Muscle layer of duodenum (tissue), 2 donors: ENCODE data around the gene C12orf60.

Experiments used
- H3K27ac ChIP-seq: one replicate; pipeline ENCODE4 v1.7.0; 2013; ENCODE audit warnings: mild to moderate bottlenecking, low read length
- H3K27me3 ChIP-seq: one replicate; pipeline ENCODE4 v1.7.0; 2013; ENCODE audit warnings: low read depth, mild to moderate bottlenecking, control low read depth, low read length
- H3K36me3 ChIP-seq, 2 donors: one replicate each; pipeline ENCODE4 v1.7.0; 2013; ENCODE audit warnings: low read length in 2 of 2, control low read depth in 1 of 2, mild to moderate bottlenecking in 1 of 2; ENCODE audit not compliant: insufficient read depth in 2 of 2, control insufficient read depth in 1 of 2
- H3K4me1 ChIP-seq, 2 donors: one replicate each; pipeline ENCODE4 v1.7.0; 2013; ENCODE audit warnings: low read length in 2 of 2, mild to moderate bottlenecking in 2 of 2, control low read depth in 1 of 2, moderate library complexity in 1 of 2; ENCODE audit not compliant: insufficient read depth in 2 of 2, control insufficient read depth in 1 of 2
- H3K4me3 ChIP-seq, 2 donors: one replicate each; pipeline ENCODE4 v1.7.0; 2013; ENCODE audit warnings: low read length in 2 of 2, low read depth in 1 of 2, mild to moderate bottlenecking in 1 of 2
- H3K9me3 ChIP-seq, 2 donors: one replicate each; pipeline ENCODE4 v1.7.0; 2013; ENCODE audit warnings: low read length in 2 of 2, control low read depth in 1 of 2, mild to moderate bottlenecking in 1 of 2; ENCODE audit not compliant: control insufficient read depth in 1 of 2
- donor health status: healthy.

C12orf60 gene

GRCh38 chr12:14770496-14771461 is 32.7 kb upstream of the C12orf60 start:
- peaks cover 0 to 10% of the 10 kb centered on the region in 2 donors for H3K36me3 ChIP-seq
- H3K4me1 ChIP-seq, result peaks cover 0 to 12% of the 10 kb centered on the region in 2 donors
- peak overlapping the region; percentile 100 for H3K27ac ChIP-seq
- no peaks in the 10 kb centered on the region for H3K27me3 ChIP-seq
- peak overlapping the region; percentile 89 to 98 for H3K4me3 ChIP-seq
- no peaks in the 10 kb centered on the region for H3K9me3 ChIP-seq

GRCh38 chr12:14771651-14772137 is 31.8 kb upstream of the C12orf60 start:
- no peaks in the 10 kb centered on the region for H3K9me3 ChIP-seq
- peak overlapping the region; percentile 100 for H3K27ac ChIP-seq
- peaks cover 0 to 12% of the 10 kb centered on the region in 2 donors for H3K4me1 ChIP-seq
- H3K36me3 ChIP-seq, result peaks cover 0 to 10% of the 10 kb centered on the region in 2 donors
- H3K4me3 ChIP-seq, result no peak overlapping the region
- H3K27me3 ChIP-seq, result no peaks in the 10 kb centered on the region

- H3K9me3 ChIP-seq, result no peaks in the 10 kb centered on the region
- no peak overlapping the region for H3K27ac ChIP-seq
- H3K4me3 ChIP-seq, result no peak overlapping the region
- no peaks in the 10 kb centered on the region for H3K27me3 ChIP-seq
- peaks cover 0 to 10% of the 10 kb centered on the region in 2 donors for H3K36me3 ChIP-seq
- H3K4me1 ChIP-seq, result peaks cover 0 to 11% of the 10 kb centered on the region in 2 donors
These were observed 30.5 kb upstream of the C12orf60 start for GRCh38 chr12:14772946-14773345.

GRCh38 chr12:14773685-14774073 is 29.8 kb upstream of the C12orf60 start:
- Histone ChIP-seq H3K27ac (peak overlapping the region; percentile 95), H3K27me3 (no peaks in the 10 kb centered on the region), H3K4me3 (peak overlapping the region; percentile 83 to 90), H3K9me3 (no peaks in the 10 kb centered on the region), H3K4me1 (peaks cover 0 to 4% of the 10 kb centered on the region in 2 donors), H3K36me3 (peaks cover 0 to 10% of the 10 kb centered on the region in 2 donors)

GRCh38 chr12:14774074-14774905 is 29.2 kb upstream of the C12orf60 start:
- Histone ChIP-seq H3K9me3 (no peaks in the 10 kb centered on the region), H3K4me3 (peak overlapping the region; percentile 83 to 90), H3K27ac (peak overlapping the region; percentile 95), H3K27me3 (no peaks in the 10 kb centered on the region), H3K36me3 (peaks cover 0 to 10% of the 10 kb centered on the region in 2 donors), H3K4me1 (no peaks in the 10 kb centered on the region)

- Histone ChIP-seq H3K4me3 (peak overlapping the region; percentile 83 to 90), H3K27me3 (no peaks in the 10 kb centered on the region), H3K36me3 (peaks cover 0 to 10% of the 10 kb centered on the region in 2 donors), H3K27ac (peak overlapping the region; percentile 95), H3K9me3 (no peaks in the 10 kb centered on the region), H3K4me1 (no peaks in the 10 kb centered on the region)
These were observed 28.4 kb upstream of the C12orf60 start for GRCh38 chr12:14774906-14775635.

- no peaks in the 10 kb centered on the region for H3K27me3 ChIP-seq
- H3K4me1 ChIP-seq, result no peaks in the 10 kb centered on the region
- peak overlapping the region; percentile 95 for H3K27ac ChIP-seq
- H3K4me3 ChIP-seq, result peak overlapping the region; percentile 83 to 90
- H3K9me3 ChIP-seq, result no peaks in the 10 kb centered on the region
- peaks cover 0 to 9% of the 10 kb centered on the region in 2 donors for H3K36me3 ChIP-seq
These were observed 27.9 kb upstream of the C12orf60 start for GRCh38 chr12:14775636-14775980.

GRCh38 chr12:14776236-14776961 is 27.1 kb upstream of the C12orf60 start:
- no peak overlapping the region for H3K4me3 ChIP-seq
- peak overlapping the region; percentile 95 for H3K27ac ChIP-seq
- H3K4me1 ChIP-seq, result no peaks in the 10 kb centered on the region

GRCh38 chr12:14777271-14777670 is 26.2 kb upstream of the C12orf60 start:
- Histone ChIP-seq H3K27ac (no peak overlapping the region), H3K27me3 (no peaks in the 10 kb centered on the region), H3K9me3 (no peaks in the 10 kb centered on the region), H3K36me3 (peaks cover 0 to 6% of the 10 kb centered on the region in 2 donors), H3K4me3 (no peak overlapping the region), H3K4me1 (no peaks in the 10 kb centered on the region)

More at GRCh38 chr12:14776236-14776961, 27.1 kb upstream of the C12orf60 start:
- Histone ChIP-seq H3K27me3 (no peaks in the 10 kb centered on the region), H3K36me3 (peaks cover 0 to 6% of the 10 kb centered on the region in 2 donors), H3K9me3 (no peaks in the 10 kb centered on the region)

GRCh38 chr12:14779834-14780233 is 23.6 kb upstream of the C12orf60 start:
- Histone ChIP-seq H3K27me3 (no peaks in the 10 kb centered on the region), H3K36me3 (peaks cover 0 to 5% of the 10 kb centered on the region in 2 donors), H3K27ac (no peak overlapping the region), H3K4me3 (no peak overlapping the region), H3K4me1 (no peaks in the 10 kb centered on the region), H3K9me3 (no peaks in the 10 kb centered on the region)
